ENCODE data around the gene UNC5A.

Gene UNC5A

GRCh38 chr5:176774216-176775171, 35.9 kb upstream of the UNC5A start:
- no peak for TF ChIP-seq ZC3H10 (CRISPR knock-in tag; IDR thresholded peaks at IDR 0.05)
- no peak for ATAC-seq

- ATAC-seq: no peak
- TF ChIP-seq SNAI2 (CRISPR knock-in tag; IDR thresholded peaks at IDR 0.05) (no peak), GLIS3 (CRISPR knock-in tag; IDR thresholded peaks at IDR 0.05) (no peak)
Observed at GRCh38 chr5:176775409-176775808, 35.0 kb upstream of the UNC5A start.

- TF ChIP-seq ZNF70 (CRISPR knock-in tag; IDR thresholded peaks at IDR 0.05) (no peak), ISL1 (CRISPR knock-in tag; IDR thresholded peaks at IDR 0.05) (no peak), CSRNP3 (CRISPR knock-in tag; IDR thresholded peaks at IDR 0.05) (no peak), OSR1 (CRISPR knock-in tag; IDR thresholded peaks at IDR 0.05) (no peak), ESRRG (CRISPR knock-in tag; IDR thresholded peaks at IDR 0.05) (no peak), POU6F1 (CRISPR knock-in tag; IDR thresholded peaks at IDR 0.05; ENCODE audit: borderline replicate concordance, low read depth) (no peak), ZFP30 (CRISPR knock-in tag; IDR thresholded peaks at IDR 0.05) (no peak), ARNTL (CRISPR knock-in tag; IDR thresholded peaks at IDR 0.05; ENCODE audit: borderline replicate concordance, low read depth) (no peak), ZNF565 (CRISPR knock-in tag; conservative IDR thresholded peaks at IDR 0.05; ENCODE audit: low read depth) (no peak), PATZ1 (CRISPR knock-in tag; IDR thresholded peaks at IDR 0.05; ENCODE audit: borderline replicate concordance) (no peak), PPARA (CRISPR knock-in tag; IDR thresholded peaks at IDR 0.05; ENCODE audit: borderline replicate concordance) (no peak), ZC3H10 (CRISPR knock-in tag; IDR thresholded peaks at IDR 0.05) (no peak), GLIS3 (CRISPR knock-in tag; IDR thresholded peaks at IDR 0.05) (no peak), BACH2 (CRISPR knock-in tag; IDR thresholded peaks at IDR 0.05; ENCODE audit: borderline replicate concordance) (no peak), TSHZ2 (CRISPR knock-in tag; IDR thresholded peaks at IDR 0.05) (no peak)
- no peak for ATAC-seq
Observed at GRCh38 chr5:176776141-176776865, 34.1 kb upstream of the UNC5A start.

- no peak for ATAC-seq
- TF ChIP-seq ESRRG (CRISPR knock-in tag; IDR thresholded peaks at IDR 0.05) (no peak), ZC3H10 (CRISPR knock-in tag; IDR thresholded peaks at IDR 0.05) (no peak)
Observed at GRCh38 chr5:176776916-176777315, 33.4 kb upstream of the UNC5A start.

All from SK-N-SH treated with all-trans-retinoic acid at 6 μM for 48 hours (cell line).